Activated CD8-positive, alpha-beta memory T cell treated with anti-CD3 and anti-CD28 coated beads for 1 hour (primary cell): Measurements from ENCODE around the gene COMMD2.

Experiments
- DNase-seq, 2 donors: peaks; one replicate each; pipeline ENCODE4 v3.0.0-alpha.2; 2020; ENCODE audit warnings: low read depth in 1 of 2; ENCODE audit errors: extremely low read depth in 1 of 2

COMMD2 gene

DNA sequence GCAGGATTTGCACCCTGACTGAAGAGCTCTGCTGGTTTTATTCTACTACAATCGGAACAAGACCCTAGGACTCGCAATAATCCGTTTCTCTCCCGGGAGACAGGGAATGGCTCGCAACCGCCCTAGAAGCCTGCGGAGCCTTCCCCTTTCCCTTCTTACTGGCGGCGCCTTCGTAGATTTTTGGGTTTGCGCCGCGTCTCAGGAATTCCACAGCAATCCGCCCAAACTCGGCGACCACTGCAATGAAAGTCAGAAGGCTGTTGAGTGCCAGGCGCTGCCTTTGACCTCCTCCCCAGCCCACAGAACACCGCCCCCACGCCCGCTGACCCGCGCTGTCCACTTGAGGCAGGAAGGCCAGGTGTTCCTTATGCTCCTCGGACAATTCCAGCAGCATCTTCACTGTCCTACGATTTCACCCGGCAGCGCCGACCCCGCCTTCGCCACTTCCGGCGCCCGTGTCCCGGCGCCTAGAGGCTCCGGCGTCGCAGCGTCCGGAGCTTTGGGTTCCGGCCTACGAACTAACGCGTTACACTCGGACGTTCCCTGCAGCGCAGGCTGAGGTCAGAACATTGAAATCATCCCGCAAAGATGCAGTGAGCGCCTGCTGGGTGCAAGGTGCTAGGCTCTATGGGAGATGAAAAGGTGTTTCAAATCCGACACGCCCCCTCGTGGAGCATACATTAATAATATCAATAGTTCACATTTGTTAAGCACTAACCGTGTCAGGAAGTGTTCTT is at the start of gene COMMD2:
TSS of gene COMMD2 (minus strand) at position 439 of the 737 bp plus-strand sequence. CDS start at position 394, 45 bp downstream.
- DNase-seq: peak; percentile 37 to 42

DNA sequence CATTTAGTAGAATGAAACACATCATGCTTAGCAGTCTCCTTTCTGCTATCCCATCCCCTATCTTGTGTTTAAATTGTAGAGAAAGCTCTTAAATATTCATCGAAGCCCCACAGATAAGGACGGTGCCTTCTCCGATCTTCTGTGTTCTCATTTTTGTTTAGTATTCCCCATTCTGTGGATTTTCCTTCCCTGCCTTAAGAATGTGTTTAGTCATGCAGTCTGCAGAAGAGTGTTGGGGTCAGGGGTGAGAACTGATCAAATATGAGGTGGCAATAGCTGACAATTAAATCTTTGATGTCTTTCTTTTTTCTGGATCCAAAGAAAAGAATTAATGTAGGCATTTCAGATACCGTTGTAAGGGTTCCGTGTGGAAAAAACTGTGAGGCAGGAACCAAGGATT is 49.4 kb upstream of the COMMD2 start:
- no peak for DNase-seq

DNA sequence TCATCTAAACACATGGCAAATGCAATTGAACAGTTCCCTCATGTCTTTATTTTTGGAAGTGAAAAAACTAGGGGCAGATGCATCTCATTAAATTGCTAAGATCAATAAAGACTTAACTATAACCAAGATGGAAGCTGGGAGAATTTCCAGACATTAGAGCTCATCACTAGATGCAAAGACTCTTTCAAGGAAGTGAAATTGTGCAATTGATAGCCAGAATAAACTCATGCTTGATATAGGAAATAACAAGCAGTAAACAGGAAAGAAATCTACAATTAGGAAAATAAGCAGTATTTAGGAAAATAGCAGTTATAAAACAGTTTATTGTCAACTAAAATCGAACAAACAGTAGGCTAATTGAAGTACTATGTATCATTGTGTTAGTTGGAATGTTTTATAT is 48.9 kb upstream of the COMMD2 start:
- DNase-seq: no peak

DNA sequence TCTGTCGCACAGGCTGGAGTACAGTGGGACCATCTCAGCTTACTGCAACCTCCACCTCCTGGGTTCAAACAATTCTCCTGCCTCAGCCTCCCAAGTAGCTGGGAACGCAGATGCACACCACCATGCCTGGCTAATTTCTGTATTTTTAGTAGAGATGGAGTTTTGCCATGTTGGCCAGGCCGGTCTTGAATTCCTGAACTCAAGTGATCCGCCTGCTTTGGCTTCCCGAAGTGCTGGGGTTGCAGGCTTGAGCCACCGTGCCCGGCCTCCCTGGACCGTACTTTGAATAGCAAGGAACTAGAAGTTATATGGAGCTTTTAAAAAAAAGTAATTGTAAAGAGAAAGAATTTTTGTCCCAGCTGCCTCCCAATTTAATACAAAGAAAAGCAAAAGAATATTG is 48.4 kb upstream of the COMMD2 start:
- no peak for DNase-seq

DNA sequence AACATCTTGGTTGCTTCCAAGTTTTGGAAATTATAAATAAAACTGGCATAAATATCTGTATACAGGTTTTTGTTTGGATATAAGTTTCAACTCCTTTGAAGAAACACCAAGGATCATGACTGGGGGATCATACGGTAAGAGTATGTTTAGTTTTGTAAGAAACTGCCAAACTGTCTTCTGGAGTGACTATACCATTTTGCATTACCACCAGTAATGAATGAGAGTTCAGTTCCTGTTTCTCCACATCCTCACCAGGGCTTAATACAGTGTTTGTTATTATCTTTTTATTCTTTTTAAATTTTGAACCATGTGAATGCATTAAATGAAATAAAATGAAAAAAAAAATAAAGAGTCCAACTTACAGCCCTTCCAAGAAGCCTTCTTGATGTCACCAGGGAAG is 43.7 kb upstream of the COMMD2 start:
- no peak for DNase-seq

DNA sequence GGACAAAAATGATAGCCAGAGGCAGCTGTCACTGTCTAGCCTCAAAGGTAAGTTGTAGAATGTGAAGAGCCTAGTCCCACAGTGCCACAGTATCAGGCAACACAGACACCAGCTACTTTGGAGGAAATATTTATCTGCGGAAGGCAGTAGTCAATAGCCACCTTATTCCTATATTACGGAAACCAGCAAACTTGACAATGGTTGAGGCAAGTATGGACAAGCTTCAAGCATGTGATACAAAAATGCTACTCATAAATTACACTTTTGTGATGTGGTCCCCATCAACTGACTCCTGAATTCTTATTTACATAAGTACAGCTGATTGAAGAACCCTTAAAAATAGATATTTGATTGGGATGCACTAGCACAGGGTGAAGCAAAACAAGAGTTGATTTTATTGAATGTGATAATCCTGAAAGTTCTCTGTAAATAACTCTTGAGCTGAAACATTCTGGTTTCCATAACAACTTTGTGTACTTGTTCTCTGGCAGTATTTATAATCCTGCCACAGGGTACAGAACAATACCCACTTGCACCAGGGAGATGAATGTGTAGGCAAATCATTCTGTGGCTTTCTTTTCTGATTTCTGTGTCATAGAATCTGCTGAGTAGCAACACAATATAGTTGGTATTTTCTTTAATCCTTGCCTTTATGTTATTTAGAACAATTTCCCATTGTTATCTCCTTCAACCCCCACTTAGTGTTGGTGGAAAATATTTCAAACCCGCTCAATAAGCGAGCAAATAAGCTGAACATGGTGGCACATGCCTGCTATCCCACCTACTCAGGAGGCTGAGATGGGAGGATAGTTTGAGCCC is 40.4 kb upstream of the COMMD2 start, which contains the start of gene ANKUB1:
TSS of gene ANKUB1 (minus strand) at position 103 of the 819 bp plus-strand sequence. CDS start 188 bp downstream, outside the sequence.
- no peak for DNase-seq

DNA sequence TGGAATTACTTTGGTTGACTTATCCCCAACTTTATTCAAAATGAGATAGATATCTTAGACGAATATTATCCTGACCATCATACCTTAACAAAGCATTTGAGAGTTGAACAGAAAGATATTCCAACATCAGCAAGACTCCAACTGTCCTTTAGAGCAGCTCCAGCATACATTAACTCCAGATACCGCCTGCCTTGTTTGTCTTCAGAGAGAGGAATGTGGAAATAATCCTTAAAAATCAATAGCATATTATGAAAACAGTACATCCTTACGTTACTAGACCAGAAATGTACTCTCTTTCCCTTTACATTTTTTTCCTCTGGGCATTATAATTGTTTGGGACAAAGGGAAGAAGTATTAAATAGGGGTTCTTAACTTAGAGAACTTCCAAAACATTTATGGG is 38.4 kb upstream of the COMMD2 start:
- DNase-seq: no peak

DNA sequence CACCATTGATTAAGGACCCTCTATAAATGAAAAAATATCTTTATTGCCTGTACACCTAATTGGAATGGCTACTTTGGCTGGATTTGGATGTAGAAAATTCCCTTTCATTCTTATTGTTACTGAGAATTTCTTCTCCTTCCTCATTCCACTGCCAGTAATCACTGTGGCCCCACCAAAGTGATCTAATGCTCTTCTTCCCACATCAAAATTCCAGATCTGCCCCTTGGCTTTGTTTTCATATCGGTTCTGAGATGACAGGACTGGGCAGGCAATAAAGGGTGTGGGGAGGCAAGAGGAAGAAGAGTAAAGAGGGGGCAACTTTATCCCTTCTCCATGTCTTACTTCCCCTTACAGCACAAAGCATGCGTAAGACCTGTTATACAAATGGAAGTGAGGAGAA is 38.0 kb upstream of the COMMD2 start:
- DNase-seq: no peak

DNA sequence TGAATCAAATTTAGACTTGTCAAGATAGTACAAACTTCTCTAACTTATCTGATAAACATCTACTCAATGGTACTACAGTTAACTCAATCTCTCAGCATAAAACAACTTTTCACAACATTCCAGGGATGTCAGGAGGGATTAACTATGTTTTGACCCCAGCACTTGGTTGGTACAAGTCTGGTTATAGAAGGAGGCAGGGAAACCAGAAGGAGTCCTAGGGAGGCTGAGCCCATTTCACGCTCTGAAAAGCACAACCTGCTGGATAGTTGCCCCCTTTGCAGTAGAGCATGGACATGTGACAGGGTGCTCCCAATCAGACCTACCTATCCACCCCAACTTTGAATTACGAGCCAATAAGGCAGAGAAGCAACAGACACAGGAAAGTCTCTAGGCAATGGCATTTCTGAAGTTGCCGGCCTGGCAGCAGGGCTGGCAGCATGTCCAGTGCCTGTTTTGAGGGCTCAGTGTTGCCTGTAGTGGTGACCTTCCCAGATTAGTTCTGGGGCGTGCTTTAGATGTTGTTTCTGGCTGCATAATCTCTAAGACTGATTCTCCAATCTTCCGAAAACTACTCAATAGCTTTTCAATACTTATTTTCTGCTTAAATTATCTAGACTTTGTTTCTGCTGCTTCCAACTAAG is 31.9 kb upstream of the COMMD2 start:
- DNase-seq: no peak

DNA sequence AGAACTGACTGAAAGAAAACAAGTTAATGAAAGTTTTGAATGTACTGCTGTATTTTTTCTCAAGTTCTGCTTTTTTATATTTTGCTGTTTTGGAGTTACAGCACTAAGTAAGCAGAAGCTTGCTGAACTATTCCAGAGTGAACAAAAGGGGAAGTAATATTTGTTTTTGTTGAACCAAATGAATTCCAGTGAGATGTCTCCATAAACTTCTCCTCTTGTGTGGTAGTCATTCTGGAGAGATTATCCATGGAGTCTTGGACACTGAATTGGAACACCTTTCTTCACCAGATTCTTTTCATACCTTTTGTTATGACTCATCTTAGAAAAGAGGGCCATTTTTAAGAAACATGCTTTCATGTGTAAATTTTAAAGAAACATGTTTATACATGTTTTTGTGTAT is 31.3 kb upstream of the COMMD2 start:
- DNase-seq: no peak

DNA sequence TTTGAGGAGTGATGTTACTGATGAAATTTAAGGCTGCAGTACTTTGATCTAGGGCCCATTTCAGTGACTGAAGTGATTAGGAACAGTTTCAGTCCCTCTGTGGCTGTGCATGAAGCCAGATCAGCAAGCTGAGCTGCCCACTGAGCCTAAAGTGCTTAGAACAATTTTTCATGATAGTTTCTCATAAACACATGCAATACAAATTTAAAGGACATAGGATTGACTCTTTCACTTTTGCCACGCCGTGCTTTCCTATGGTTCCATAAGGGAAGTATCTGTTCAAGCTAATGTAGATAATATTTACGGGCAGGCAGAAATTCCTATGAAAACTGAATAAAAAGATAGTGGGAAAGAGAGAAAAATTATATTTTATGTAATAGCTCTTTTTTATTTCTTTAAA is 29.5 kb upstream of the COMMD2 start:
- no peak for DNase-seq

DNA sequence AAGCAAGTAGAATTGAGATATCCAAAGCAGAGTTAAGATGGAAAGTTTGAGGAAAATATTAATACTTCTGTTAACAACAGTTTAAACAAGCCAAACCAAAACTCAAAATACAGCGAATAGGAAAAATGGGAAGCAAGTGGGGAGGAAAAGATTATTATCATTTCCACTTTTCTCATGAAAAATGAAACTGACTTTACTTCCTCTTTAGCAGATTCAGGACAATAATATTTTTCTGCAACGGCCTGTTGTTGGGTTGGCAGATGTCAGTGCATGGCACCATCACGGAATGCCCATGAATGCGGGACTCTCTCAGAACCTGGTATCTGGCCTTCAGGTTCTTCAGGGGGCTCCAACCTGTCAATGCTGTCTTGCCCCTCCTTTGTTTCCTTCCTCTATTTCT is 28.9 kb upstream of the COMMD2 start:
- DNase-seq: no peak

DNA sequence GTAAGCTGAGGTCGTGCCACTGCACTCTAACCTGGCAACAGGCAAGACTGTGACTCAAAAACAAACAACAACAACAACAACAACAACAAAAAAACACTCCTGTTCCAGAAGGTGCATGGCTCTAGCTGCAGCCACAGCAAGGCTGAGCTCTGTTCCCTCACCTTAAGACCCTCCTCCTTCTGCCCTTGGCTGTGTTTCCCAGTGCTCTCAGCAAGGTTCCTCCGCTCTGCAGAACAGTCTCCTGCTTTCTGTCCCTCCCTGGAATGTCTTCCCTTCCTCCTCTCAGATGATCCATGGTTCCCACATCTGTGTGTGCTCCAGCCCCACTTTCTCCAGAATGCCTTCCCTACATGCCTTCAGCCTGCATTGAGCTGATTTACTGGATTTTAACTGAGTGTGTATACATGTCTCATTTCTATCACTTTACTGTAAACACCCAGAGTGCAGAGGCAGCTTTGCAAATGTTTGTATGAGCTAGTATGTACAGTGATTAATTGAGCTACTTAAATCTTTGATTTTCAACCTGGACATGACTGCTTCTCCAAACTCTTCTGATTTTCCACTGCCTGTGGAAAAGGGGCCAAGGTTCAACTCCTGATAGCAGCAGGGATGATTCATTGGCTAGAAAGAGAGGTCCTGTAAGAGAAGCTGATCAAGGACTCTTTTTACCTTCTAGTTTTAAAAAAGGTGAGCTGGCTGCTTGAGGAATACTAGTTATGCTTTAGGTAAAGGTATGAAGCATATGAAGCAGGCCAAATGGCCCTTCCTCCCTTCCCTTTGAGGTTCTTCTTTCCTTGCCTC is 25.3 kb upstream of the COMMD2 start:
- DNase-seq: no peak

DNA sequence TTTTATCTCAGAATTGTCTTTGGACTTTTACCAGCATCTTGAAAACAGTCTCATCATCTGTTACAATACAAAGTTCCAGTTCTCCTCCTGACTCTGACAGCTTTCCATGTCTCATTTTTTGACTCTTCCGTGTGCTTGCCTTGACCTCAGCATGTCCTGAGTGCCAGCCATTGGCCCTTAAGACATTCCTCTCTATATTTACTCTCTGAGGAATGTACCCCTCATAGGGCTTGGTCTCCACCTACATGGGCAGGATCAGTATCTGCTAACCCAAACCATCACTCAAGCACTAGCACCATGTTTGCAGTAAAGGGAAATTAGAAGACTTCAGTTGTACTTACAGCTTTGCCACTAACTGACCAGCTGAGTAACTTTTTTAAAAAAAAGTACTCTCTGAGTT is 23.9 kb upstream of the COMMD2 start:
- DNase-seq: no peak

DNA sequence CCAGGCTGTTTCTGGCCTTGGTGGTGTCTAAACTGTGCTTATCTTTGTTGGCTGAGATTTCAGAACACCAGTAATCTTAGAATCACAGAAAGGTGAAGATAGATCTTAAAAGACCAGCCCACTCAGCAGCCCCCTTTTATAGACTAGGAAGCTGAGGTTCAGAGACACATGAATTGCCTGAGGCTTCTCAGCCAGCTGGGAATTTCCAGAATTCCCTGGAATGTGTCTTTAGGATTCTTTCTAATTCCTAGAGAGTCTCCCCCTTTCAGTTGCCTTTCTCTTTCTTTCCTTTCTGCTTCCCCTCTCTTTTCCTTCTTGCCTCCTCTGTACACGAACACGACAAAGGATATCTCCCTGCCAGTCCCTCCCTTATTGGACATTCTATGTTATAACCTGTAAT is 20.6 kb upstream of the COMMD2 start:
- DNase-seq: no peak

DNA sequence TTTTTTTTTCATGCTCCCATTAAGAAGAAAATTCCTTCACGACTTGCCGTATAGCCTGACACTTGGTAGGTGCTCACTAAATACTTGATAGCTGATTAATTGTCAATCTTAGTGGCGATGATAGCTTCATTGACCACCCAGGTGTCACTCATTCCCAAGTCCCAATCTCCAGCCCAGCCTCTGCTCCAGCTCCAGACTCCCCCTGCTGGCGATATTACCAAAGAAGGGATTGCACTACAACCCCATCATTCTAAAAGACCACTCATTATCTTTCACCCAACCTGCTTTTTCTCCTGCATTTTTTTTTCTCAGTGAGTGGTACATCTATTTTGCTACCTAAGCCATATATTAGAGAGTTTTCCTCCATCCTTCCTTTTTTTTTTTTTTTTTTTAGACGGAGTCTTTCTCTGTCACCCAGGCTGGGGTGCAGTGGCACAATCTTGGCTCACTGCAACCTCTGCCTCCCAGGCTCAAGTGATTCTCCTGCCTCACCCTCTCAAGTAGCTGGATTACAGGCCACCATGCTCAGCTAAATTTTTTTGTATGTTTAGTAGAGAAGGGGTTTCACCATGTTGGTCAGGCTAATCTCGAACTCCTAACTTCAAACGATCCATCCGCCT is 19.5 kb upstream of the COMMD2 start:
- no peak for DNase-seq

DNA sequence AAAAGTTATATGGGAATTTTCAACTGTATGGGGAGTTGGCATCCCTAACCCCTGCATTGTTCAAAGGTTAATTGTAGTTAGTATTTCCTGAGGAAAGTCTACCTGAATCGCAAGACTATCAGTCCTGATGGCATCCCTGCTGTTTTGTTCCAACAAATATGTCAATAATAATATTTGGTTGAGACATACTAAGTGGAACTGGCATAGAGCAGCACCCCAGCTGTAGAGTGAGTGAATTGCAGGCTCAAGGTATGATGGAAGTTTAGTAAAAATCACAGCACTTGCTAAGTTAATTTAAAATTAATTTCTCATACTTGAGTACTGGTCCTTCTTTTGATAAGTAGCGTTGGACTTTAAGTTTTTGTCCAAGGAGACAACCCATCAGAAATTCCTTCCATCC is 18.0 kb upstream of the COMMD2 start:
- DNase-seq: no peak

DNA sequence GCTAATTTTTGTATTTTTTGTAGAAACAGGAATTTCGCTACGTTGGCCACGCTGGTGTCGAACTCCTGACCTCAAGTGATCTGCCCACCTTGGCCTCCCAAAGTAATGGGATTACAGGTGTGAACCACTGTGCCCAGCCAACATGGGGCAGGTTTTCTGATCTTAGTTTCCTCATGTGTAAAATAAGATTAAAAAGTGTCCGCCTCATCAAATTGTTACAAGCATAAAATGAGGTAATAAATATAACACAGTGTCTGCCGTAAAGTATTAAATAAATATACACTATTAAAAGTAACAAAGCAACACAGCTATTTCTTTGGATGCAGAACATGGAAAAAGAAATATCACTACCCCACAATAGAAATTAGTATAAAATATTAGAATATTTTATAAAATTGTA is 16.4 kb upstream of the COMMD2 start:
- DNase-seq: no peak

DNA sequence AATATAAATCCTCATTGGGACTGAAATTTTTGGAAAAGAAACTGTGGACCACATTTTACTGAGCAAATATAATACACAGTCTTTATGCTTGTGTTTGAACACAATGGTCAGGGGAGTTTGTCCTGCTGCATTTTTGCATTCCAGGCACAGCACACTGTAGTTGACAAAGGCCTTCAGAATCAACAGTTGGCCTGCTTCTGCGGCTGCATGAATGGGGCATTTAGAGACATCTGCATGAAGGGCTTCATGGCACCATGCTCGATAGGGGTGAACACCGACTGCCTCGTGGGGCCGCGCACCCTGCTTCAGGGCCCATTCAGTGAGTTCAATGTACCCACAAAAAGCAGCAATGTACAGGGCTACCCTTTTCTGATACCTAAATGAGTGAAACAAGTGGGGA is 15.4 kb upstream of the COMMD2 start:
- no peak for DNase-seq

DNA sequence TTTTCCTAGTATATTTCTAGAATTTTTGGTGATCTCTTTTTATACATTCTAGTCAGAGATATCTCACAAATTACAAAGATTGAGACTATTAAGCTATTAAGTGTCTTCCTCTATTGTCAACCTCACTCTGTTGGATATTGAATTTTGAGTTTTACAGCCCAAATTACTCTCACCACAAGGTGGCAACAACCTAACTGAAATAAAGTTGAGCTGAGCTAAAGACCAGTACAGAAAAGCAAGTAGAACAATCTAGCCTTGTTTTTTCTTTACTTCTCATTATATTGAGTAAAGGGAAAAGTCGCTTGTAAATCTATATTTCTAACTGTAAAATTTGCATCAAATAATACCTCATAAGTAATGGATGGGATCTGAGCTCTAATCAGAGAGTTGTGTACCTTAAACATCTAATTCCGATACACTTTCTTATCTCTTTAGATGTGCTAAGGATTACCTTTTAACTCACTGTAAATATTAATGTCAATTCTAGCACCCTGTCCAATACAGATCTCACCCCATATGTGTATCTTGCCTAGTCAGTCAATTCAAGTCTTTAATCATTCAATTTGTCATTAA is 13.6 kb upstream of the COMMD2 start:
- DNase-seq: no peak
